ENCODE measurements around the gene NTPCR. TPM values are rescaled to one million over a fixed set of nuclear protein-coding genes. Genes with fewer than 3 reads are reported as not detected.

NTPCR gene
- total RNA-seq, 1 donor from 2014 or later = 31.0 TPM

DNA sequence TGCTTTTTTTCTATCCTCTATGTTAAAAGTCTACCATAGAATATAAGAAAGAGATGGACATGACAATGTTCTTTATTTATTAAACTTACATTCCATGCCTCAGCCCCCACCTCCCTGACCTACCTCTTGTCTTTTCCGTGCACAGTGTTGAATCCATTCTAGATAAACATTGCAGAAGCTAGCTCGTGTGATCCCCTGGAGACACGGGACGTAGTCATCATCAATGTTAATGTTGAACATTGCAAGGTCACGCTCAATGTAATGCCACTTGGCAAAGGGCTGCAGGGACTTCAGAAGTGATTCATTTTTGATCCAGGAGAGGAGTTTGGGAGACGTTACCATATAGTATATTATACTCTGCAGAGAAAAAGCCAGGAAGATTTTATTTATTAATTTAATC lies 66.4 kb downstream of the NTPCR start:
- DNase-seq (ENCODE audit: low read depth) = no peak
- TF ChIP-seq, protein P1, sequence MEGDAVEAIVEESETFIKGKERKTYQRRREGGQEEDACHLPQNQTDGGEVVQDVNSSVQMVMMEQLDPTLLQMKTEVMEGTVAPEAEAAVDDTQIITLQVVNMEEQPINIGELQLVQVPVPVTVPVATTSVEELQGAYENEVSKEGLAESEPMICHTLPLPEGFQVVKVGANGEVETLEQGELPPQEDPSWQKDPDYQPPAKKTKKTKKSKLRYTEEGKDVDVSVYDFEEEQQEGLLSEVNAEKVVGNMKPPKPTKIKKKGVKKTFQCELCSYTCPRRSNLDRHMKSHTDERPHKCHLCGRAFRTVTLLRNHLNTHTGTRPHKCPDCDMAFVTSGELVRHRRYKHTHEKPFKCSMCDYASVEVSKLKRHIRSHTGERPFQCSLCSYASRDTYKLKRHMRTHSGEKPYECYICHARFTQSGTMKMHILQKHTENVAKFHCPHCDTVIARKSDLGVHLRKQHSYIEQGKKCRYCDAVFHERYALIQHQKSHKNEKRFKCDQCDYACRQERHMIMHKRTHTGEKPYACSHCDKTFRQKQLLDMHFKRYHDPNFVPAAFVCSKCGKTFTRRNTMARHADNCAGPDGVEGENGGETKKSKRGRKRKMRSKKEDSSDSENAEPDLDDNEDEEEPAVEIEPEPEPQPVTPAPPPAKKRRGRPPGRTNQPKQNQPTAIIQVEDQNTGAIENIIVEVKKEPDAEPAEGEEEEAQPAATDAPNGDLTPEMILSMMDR (conservative IDR thresholded peaks at IDR 0.05; ENCODE audit: low read depth, low read length) = no peak
- H3K4me3 ChIP-seq (ENCODE audit: low read depth, low read length) = no peak overlapping the region

DNA sequence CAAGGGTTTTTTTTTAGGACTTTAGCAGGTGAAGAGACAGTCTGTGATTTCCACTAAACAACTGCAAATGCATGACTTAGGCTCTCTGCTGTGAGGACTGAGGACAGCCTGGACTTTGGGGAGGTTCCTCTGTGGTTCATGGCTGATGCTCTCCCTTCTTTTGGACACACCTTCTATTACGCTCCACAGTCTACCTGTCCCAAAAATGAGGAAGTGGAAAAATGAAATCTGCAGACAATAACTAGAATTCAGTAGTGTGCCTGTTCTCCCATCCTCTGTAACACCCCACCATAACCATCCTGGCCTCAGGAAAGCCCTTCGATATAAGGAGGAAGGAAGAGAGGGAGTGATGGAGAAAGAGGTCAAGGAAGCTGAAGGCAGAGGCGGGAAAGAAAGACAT lies 68.7 kb downstream of the NTPCR start:
- no peak for DNase-seq (ENCODE audit: low read depth)
- TF ChIP-seq, protein P1 (conservative IDR thresholded peaks at IDR 0.05; ENCODE audit: low read depth, low read length) = no peak
- no peak overlapping the region for H3K4me3 ChIP-seq (ENCODE audit: low read depth, low read length)

DNA sequence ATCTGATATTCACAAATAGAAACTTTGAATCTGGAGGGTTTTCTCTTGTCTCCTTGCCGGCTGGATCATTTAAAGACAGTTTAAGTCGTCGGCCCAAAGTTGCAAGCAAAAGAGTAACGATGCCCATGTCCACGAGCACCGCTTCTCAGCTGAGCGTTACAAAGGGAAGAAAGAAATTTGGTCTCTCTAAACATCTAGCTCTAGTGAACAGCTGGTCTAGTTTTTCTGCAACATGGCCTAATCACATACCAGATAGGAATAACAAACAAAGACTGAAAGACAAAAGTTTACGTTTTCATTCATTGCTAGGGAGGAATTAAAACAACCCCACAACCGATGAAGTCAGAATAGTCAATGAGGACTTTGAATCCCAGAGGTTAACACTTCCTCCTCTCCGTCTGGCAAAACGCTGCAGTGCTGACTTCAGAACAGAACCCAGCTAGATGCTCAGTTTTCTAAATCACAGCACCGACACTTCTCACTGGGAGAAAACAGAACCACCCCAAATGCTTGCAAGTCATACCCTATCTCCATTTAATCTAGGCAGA lies 69.4 kb downstream of the NTPCR start:
- DNase-seq (ENCODE audit: low read depth) = no peak
- TF ChIP-seq, protein P1 (conservative IDR thresholded peaks at IDR 0.05; ENCODE audit: low read depth, low read length) = no peak
- no peak overlapping the region for H3K4me3 ChIP-seq (ENCODE audit: low read depth, low read length)

DNA sequence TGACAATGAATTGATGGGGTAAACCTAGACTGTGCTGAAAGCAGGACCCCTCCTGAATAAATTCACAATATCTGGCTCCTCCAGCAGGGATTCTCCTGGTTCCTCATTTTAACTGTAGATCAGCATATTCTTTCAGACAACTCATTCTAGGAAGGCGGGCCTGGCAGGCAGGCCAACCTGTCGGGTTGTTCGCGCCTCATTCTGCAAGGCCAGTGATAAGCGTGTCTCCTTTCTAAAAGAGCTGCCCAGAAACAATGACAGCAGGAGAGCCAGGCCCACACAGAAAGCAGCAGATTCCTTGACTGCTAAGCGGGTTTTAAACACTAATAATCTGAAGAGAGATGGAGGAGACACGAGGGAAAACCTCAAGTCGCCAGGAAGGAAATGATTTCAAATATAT lies 70.0 kb downstream of the NTPCR start:
- TF ChIP-seq, protein P1 (conservative IDR thresholded peaks at IDR 0.05; ENCODE audit: low read depth, low read length) = no peak
- DNase-seq (ENCODE audit: low read depth) = no peak
- no peak overlapping the region for H3K4me3 ChIP-seq (ENCODE audit: low read depth, low read length)

DNA sequence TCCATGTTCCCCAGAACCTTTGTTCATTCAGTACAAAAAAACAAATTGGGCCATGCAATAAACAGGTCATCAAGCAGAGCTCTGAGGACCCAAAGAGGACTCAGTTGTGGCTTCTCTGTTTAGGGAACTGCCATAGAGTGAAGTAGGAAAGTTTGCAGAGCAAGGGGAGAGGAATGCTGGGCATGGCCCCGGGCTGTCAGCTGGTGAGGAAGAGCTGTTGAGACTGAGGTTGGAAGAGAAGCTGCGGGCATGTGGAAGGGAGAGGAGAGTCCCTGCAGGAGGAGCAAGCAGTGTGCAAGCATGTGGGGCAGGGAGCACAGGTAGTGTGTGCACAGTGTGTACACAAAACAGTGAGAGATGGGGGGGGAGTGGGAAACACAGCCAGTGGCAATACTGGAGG lies 71.8 kb downstream of the NTPCR start:
- DNase-seq (ENCODE audit: low read depth) = no peak
- H3K4me3 ChIP-seq (ENCODE audit: low read depth, low read length) = no peak overlapping the region

DNA sequence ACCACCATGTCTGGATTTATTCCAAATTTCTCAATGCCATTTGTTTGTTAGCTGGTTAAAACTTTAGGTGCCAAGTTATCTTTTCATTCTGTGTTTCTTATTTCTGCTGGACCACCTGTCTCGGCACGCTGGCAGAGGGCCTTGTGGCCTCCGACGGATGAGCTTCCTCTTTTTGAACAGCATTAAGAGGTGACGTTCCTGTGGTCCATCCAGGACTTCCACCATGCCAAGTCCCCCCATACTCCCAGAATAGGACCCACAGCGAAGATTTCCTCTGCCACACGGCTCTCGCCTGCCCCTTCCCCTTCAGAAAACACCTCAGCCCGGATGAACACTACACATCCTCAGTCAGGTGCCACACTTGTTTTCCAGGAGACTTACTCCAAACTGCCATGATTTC lies 73.8 kb downstream of the NTPCR start:
- TF ChIP-seq, protein P1 (conservative IDR thresholded peaks at IDR 0.05; ENCODE audit: low read depth, low read length) = no peak
- DNase-seq (ENCODE audit: low read depth) = no peak
- H3K4me3 ChIP-seq (ENCODE audit: low read depth, low read length) = no peak overlapping the region

More for the DNA sequence above, 71.8 kb downstream of the NTPCR start:
- TF ChIP-seq, protein P1 (conservative IDR thresholded peaks at IDR 0.05; ENCODE audit: low read depth, low read length) = no peak

DNA sequence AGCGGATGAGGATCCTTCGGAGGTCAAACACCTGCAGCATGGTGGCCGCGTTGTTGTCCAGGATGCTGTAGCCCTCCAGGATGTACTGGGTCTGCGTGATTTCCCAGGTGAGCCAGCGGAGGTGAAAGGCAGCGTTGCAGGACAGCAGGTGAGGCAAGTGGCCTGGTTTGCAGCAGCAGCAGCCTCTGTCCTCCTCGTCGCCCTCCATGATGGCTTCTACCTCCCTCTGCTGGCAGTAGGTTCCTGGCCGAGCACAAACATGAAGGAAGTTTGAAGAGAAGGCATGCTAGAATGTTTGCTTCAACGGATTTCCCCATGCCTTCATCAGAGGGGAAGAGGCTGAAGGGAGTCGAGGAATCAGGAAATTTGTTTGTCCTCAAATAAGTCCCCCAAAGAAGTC lies 74.7 kb downstream of the NTPCR start:
- H3K4me3 ChIP-seq (ENCODE audit: low read depth, low read length) = no peak overlapping the region
- DNase-seq (ENCODE audit: low read depth) = no peak
- TF ChIP-seq, protein P1 (conservative IDR thresholded peaks at IDR 0.05; ENCODE audit: low read depth, low read length) = peak; percentile 50

All from epithelial cell of proximal tubule (primary cell).